ENCODE results near the gene POTEH. TPM values are rescaled to one million over a fixed set of nuclear protein-coding genes. Genes with fewer than 3 reads are reported as not detected.
"Not testable (repeated sequence)": the region's sequence is repeated elsewhere in the genome, so short reads cannot be mapped to it uniquely, and the experiment has no call there.

The POTEH gene
- total RNA-seq: not detected

- H3K4me1 ChIP-seq; intact Hi-C loops (cut with DNase I); H3K27ac ChIP-seq; H3K36me3 ChIP-seq; H3K9ac ChIP-seq (ENCODE audit: low read depth in 2 of 2, low read length in 2 of 2); H3K9me3 ChIP-seq; DNase-seq; H3K27me3 ChIP-seq; H3K4me3 ChIP-seq: not testable (repeated sequence)
Observed at GRCh38 chr22:15689749-15690125, at the start of gene POTEH. TSS of gene POTEH (plus strand) at chr22:15690026. CDS start at chr22:15690078, 52 bp downstream.

- H3K4me1 ChIP-seq; intact Hi-C loops (cut with DNase I); H3K4me3 ChIP-seq; H3K9ac ChIP-seq (ENCODE audit: low read depth in 2 of 2, low read length in 2 of 2); H3K36me3 ChIP-seq; DNase-seq; H3K9me3 ChIP-seq; H3K27ac ChIP-seq; H3K27me3 ChIP-seq: not testable (repeated sequence)
Observed at GRCh38 chr22:15642288-15642861, 47.5 kb upstream of the POTEH start.

- intact Hi-C loops (cut with DNase I): not testable (repeated sequence)
Observed at GRCh38 chr22:15651954-15652353, 37.9 kb upstream of the POTEH start.

GRCh38 chr22:15652738-15653137 is 37.1 kb upstream of the POTEH start:
- H3K9ac ChIP-seq (ENCODE audit: low read depth in 2 of 2, low read length in 2 of 2); H3K4me3 ChIP-seq; H3K27ac ChIP-seq; H3K36me3 ChIP-seq; H3K27me3 ChIP-seq; DNase-seq; H3K9me3 ChIP-seq; intact Hi-C loops (cut with DNase I); H3K4me1 ChIP-seq: not testable (repeated sequence)

More at GRCh38 chr22:15651954-15652353, 37.9 kb upstream of the POTEH start:
- H3K9ac ChIP-seq (ENCODE audit: low read depth in 2 of 2, low read length in 2 of 2); H3K4me1 ChIP-seq; H3K27ac ChIP-seq; H3K27me3 ChIP-seq; H3K36me3 ChIP-seq; H3K4me3 ChIP-seq; H3K9me3 ChIP-seq; DNase-seq: not testable (repeated sequence)

GRCh38 chr22:15653241-15653640 is 36.6 kb upstream of the POTEH start:
- H3K4me1 ChIP-seq; H3K27ac ChIP-seq; H3K9ac ChIP-seq (ENCODE audit: low read depth in 2 of 2, low read length in 2 of 2); H3K27me3 ChIP-seq; H3K4me3 ChIP-seq; H3K9me3 ChIP-seq; H3K36me3 ChIP-seq; DNase-seq; intact Hi-C loops (cut with DNase I): not testable (repeated sequence)

- H3K36me3 ChIP-seq; intact Hi-C loops (cut with DNase I); DNase-seq; H3K4me3 ChIP-seq; H3K9ac ChIP-seq (ENCODE audit: low read depth in 2 of 2, low read length in 2 of 2); H3K9me3 ChIP-seq; H3K4me1 ChIP-seq; H3K27me3 ChIP-seq; H3K27ac ChIP-seq: not testable (repeated sequence)
Observed at GRCh38 chr22:15661102-15661501, 28.7 kb upstream of the POTEH start.

- H3K9ac ChIP-seq (ENCODE audit: low read depth in 2 of 2, low read length in 2 of 2); H3K4me3 ChIP-seq; H3K36me3 ChIP-seq; H3K4me1 ChIP-seq; H3K9me3 ChIP-seq; DNase-seq; H3K27me3 ChIP-seq; H3K27ac ChIP-seq; intact Hi-C loops (cut with DNase I): not testable (repeated sequence)
Observed at GRCh38 chr22:15664682-15665081, 25.1 kb upstream of the POTEH start.

- H3K27ac ChIP-seq; H3K4me3 ChIP-seq; H3K27me3 ChIP-seq; H3K9ac ChIP-seq (ENCODE audit: low read depth in 2 of 2, low read length in 2 of 2); DNase-seq; H3K4me1 ChIP-seq; H3K36me3 ChIP-seq; H3K9me3 ChIP-seq; intact Hi-C loops (cut with DNase I): not testable (repeated sequence)
Observed at GRCh38 chr22:15665478-15665877, 24.3 kb upstream of the POTEH start.

- intact Hi-C loops (cut with DNase I); DNase-seq: not testable (repeated sequence)
Observed at GRCh38 chr22:15669430-15669829, 20.4 kb upstream of the POTEH start.

GRCh38 chr22:15679702-15680101 is 10.1 kb upstream of the POTEH start:
- DNase-seq; H3K9ac ChIP-seq (ENCODE audit: low read depth in 2 of 2, low read length in 2 of 2); H3K9me3 ChIP-seq; intact Hi-C loops (cut with DNase I); H3K36me3 ChIP-seq; H3K4me3 ChIP-seq; H3K27me3 ChIP-seq; H3K27ac ChIP-seq; H3K4me1 ChIP-seq: not testable (repeated sequence)

More at GRCh38 chr22:15669430-15669829, 20.4 kb upstream of the POTEH start:
- not testable (repeated sequence) for H3K9ac ChIP-seq (ENCODE audit: low read depth in 2 of 2, low read length in 2 of 2); H3K4me3 ChIP-seq; H3K4me1 ChIP-seq; H3K36me3 ChIP-seq; H3K27ac ChIP-seq; H3K27me3 ChIP-seq; H3K9me3 ChIP-seq

GRCh38 chr22:15684115-15684514 is 5.7 kb upstream of the POTEH start:
- H3K9me3 ChIP-seq; H3K4me3 ChIP-seq; DNase-seq; H3K27me3 ChIP-seq; H3K27ac ChIP-seq; H3K9ac ChIP-seq (ENCODE audit: low read depth in 2 of 2, low read length in 2 of 2); intact Hi-C loops (cut with DNase I); H3K4me1 ChIP-seq; H3K36me3 ChIP-seq: not testable (repeated sequence)

GRCh38 chr22:15684695-15685094 is 5.1 kb upstream of the POTEH start:
- H3K36me3 ChIP-seq; H3K4me3 ChIP-seq; intact Hi-C loops (cut with DNase I); H3K9me3 ChIP-seq; H3K27me3 ChIP-seq; H3K9ac ChIP-seq (ENCODE audit: low read depth in 2 of 2, low read length in 2 of 2); H3K27ac ChIP-seq; DNase-seq; H3K4me1 ChIP-seq: not testable (repeated sequence)

- H3K4me1 ChIP-seq; DNase-seq; H3K9ac ChIP-seq (ENCODE audit: low read depth in 2 of 2, low read length in 2 of 2); H3K36me3 ChIP-seq; H3K27me3 ChIP-seq; H3K27ac ChIP-seq; H3K4me3 ChIP-seq; intact Hi-C loops (cut with DNase I); H3K9me3 ChIP-seq: not testable (repeated sequence)
Observed at GRCh38 chr22:15685641-15686040, 4.2 kb upstream of the POTEH start.

GRCh38 chr22:15687086-15687485 is 2.7 kb upstream of the POTEH start:
- H3K27me3 ChIP-seq; DNase-seq; H3K9ac ChIP-seq (ENCODE audit: low read depth in 2 of 2, low read length in 2 of 2); H3K9me3 ChIP-seq; intact Hi-C loops (cut with DNase I); H3K4me3 ChIP-seq; H3K4me1 ChIP-seq; H3K36me3 ChIP-seq; H3K27ac ChIP-seq: not testable (repeated sequence)
